ENCODE results near the gene GHR.

Gene GHR

GRCh38 chr5:42614509-42614908 lies 191.3 kb downstream of the GHR start:
- H3K4me1 ChIP-seq (ENCODE audit: insufficient read depth, insufficient read length) = no peaks in the 10 kb centered on the region
- no peak overlapping the region for H3K9ac ChIP-seq (ENCODE audit: insufficient read length, low read depth)
- no peaks in the 10 kb centered on the region for H3K9me3 ChIP-seq (ENCODE audit: insufficient read depth, low read length)
- H3K36me3 ChIP-seq (ENCODE audit: insufficient read depth, insufficient read length, low read length) = no peaks in the 10 kb centered on the region
- no peak overlapping the region for H3K4me3 ChIP-seq (ENCODE audit: insufficient read length, low read depth)
- no peak for DNase-seq (ENCODE audit: low read depth, low spot score)
- TF ChIP-seq SUZ12 (IDR thresholded peaks at IDR 0.05; ENCODE audit: extremely low read depth, insufficient read depth, insufficient read length) (no peak), YY1 (IDR thresholded peaks at IDR 0.05; ENCODE audit: insufficient read depth, insufficient read length) (no peak), ZNF274 (IDR thresholded peaks at IDR 0.05; ENCODE audit: low read depth, low read length) (no peak)
- H3K27me3 ChIP-seq (ENCODE audit: insufficient read depth, insufficient read length) = no peaks in the 10 kb centered on the region

DNA sequence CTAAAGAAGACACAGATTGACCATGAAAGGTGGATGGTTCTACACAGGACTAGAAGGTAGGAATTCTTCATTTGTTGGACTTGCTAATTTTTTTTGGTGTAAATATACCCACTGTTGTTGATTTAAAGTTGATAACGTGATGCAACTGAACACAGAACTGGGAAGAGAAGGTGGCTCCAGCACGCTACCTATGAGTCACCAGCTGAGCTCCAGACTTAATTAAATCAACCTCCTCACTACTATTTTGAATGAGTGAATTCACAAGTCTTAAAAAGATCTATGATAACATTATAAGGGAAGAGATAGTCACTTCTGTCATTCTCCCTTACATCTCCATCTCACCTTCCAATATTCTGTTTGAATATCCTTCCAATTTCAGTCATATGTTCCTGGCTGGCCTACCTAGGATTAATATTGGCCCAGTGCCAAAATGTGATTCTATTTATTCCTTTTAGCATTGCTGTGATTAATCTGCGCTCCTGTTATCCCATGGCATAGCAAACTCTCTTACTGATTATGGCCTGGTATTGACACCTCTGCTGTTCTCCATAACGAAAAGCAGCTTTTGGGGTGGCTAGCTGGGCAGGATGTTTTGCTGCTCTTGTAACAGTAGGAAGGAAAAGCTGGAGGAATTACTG lies 197.5 kb downstream of the GHR start:
- no peak overlapping the region for H3K4me3 ChIP-seq (ENCODE audit: insufficient read length, low read depth)
- no peak for TF ChIP-seq YY1 (IDR thresholded peaks at IDR 0.05; ENCODE audit: insufficient read depth, insufficient read length)
- TF ChIP-seq SUZ12 (IDR thresholded peaks at IDR 0.05; ENCODE audit: extremely low read depth, insufficient read depth, insufficient read length) = no peak
- no peak for DNase-seq (ENCODE audit: low read depth, low spot score)
- H3K9ac ChIP-seq (ENCODE audit: insufficient read length, low read depth) = no peak overlapping the region
- no peaks in the 10 kb centered on the region for H3K27me3 ChIP-seq (ENCODE audit: insufficient read depth, insufficient read length)
- no peaks in the 10 kb centered on the region for H3K9me3 ChIP-seq (ENCODE audit: insufficient read depth, low read length)
- no peaks in the 10 kb centered on the region for H3K36me3 ChIP-seq (ENCODE audit: insufficient read depth, insufficient read length, low read length)
- H3K4me1 ChIP-seq (ENCODE audit: insufficient read depth, insufficient read length) = no peaks in the 10 kb centered on the region

- Histone ChIP-seq H3K27me3 (ENCODE audit: insufficient read depth, insufficient read length) (no peaks in the 10 kb centered on the region), H3K9ac (ENCODE audit: insufficient read length, low read depth) (no peak overlapping the region), H3K36me3 (ENCODE audit: insufficient read depth, insufficient read length, low read length) (no peaks in the 10 kb centered on the region), H3K9me3 (ENCODE audit: insufficient read depth, low read length) (no peaks in the 10 kb centered on the region), H3K4me1 (ENCODE audit: insufficient read depth, insufficient read length) (peaks cover 2% of the 10 kb centered on the region), H3K4me3 (ENCODE audit: insufficient read length, low read depth) (no peak overlapping the region)
- TF ChIP-seq YY1 (IDR thresholded peaks at IDR 0.05; ENCODE audit: insufficient read depth, insufficient read length) = no peak
- TF ChIP-seq ZNF274 (IDR thresholded peaks at IDR 0.05; ENCODE audit: low read depth, low read length) = no peak
- TF ChIP-seq SUZ12 (IDR thresholded peaks at IDR 0.05; ENCODE audit: extremely low read depth, insufficient read depth, insufficient read length) = no peak
- no peak for DNase-seq (ENCODE audit: low read depth, low spot score)
Observed at GRCh38 chr5:42621242-42621641, 198.0 kb downstream of the GHR start.

GRCh38 chr5:42621662-42622061 lies 198.4 kb downstream of the GHR start:
- Histone ChIP-seq H3K9me3 (ENCODE audit: insufficient read depth, low read length) (no peaks in the 10 kb centered on the region), H3K27me3 (ENCODE audit: insufficient read depth, insufficient read length) (no peaks in the 10 kb centered on the region), H3K36me3 (ENCODE audit: insufficient read depth, insufficient read length, low read length) (no peaks in the 10 kb centered on the region), H3K9ac (ENCODE audit: insufficient read length, low read depth) (no peak overlapping the region), H3K4me3 (ENCODE audit: insufficient read length, low read depth) (no peak overlapping the region), H3K4me1 (ENCODE audit: insufficient read depth, insufficient read length) (peaks cover 2% of the 10 kb centered on the region)
- DNase-seq (ENCODE audit: low read depth, low spot score) = no peak
- TF ChIP-seq SUZ12 (IDR thresholded peaks at IDR 0.05; ENCODE audit: extremely low read depth, insufficient read depth, insufficient read length) (no peak), ZNF274 (IDR thresholded peaks at IDR 0.05; ENCODE audit: low read depth, low read length) (no peak), YY1 (IDR thresholded peaks at IDR 0.05; ENCODE audit: insufficient read depth, insufficient read length) (no peak)

- no peak for TF ChIP-seq ZNF274 (IDR thresholded peaks at IDR 0.05; ENCODE audit: low read depth, low read length)
- no peak for TF ChIP-seq SUZ12 (IDR thresholded peaks at IDR 0.05; ENCODE audit: extremely low read depth, insufficient read depth, insufficient read length)
- no peak for TF ChIP-seq YY1 (IDR thresholded peaks at IDR 0.05; ENCODE audit: insufficient read depth, insufficient read length)
- Histone ChIP-seq H3K9me3 (ENCODE audit: insufficient read depth, low read length) (no peaks in the 10 kb centered on the region), H3K9ac (ENCODE audit: insufficient read length, low read depth) (no peak overlapping the region), H3K36me3 (ENCODE audit: insufficient read depth, insufficient read length, low read length) (no peaks in the 10 kb centered on the region), H3K4me1 (ENCODE audit: insufficient read depth, insufficient read length) (peaks cover 2% of the 10 kb centered on the region), H3K4me3 (ENCODE audit: insufficient read length, low read depth) (no peak overlapping the region), H3K27me3 (ENCODE audit: insufficient read depth, insufficient read length) (no peaks in the 10 kb centered on the region)
- DNase-seq (ENCODE audit: low read depth, low spot score) = no peak
Observed at GRCh38 chr5:42624912-42625311, 201.7 kb downstream of the GHR start.

GRCh38 chr5:42626462-42626861 lies 203.2 kb downstream of the GHR start:
- H3K4me3 ChIP-seq (ENCODE audit: insufficient read length, low read depth) = no peak overlapping the region
- no peak for DNase-seq (ENCODE audit: low read depth, low spot score)
- H3K9me3 ChIP-seq (ENCODE audit: insufficient read depth, low read length) = no peaks in the 10 kb centered on the region
- H3K36me3 ChIP-seq (ENCODE audit: insufficient read depth, insufficient read length, low read length) = no peaks in the 10 kb centered on the region
- no peak overlapping the region for H3K9ac ChIP-seq (ENCODE audit: insufficient read length, low read depth)
- no peaks in the 10 kb centered on the region for H3K27me3 ChIP-seq (ENCODE audit: insufficient read depth, insufficient read length)
- H3K4me1 ChIP-seq (ENCODE audit: insufficient read depth, insufficient read length) = peaks cover 2% of the 10 kb centered on the region
- TF ChIP-seq YY1 (IDR thresholded peaks at IDR 0.05; ENCODE audit: insufficient read depth, insufficient read length) (no peak), SUZ12 (IDR thresholded peaks at IDR 0.05; ENCODE audit: extremely low read depth, insufficient read depth, insufficient read length) (no peak), ZNF274 (IDR thresholded peaks at IDR 0.05; ENCODE audit: low read depth, low read length) (no peak)

GRCh38 chr5:42628821-42629220 lies 205.6 kb downstream of the GHR start:
- TF ChIP-seq YY1 (IDR thresholded peaks at IDR 0.05; ENCODE audit: insufficient read depth, insufficient read length) (no peak), SUZ12 (IDR thresholded peaks at IDR 0.05; ENCODE audit: extremely low read depth, insufficient read depth, insufficient read length) (no peak), ZNF274 (IDR thresholded peaks at IDR 0.05; ENCODE audit: low read depth, low read length) (no peak)
- Histone ChIP-seq H3K4me3 (ENCODE audit: insufficient read length, low read depth) (no peak overlapping the region), H3K9ac (ENCODE audit: insufficient read length, low read depth) (no peak overlapping the region)

More at GRCh38 chr5:42628821-42629220, 205.6 kb downstream of the GHR start:
- no peaks in the 10 kb centered on the region for H3K36me3 ChIP-seq (ENCODE audit: insufficient read depth, insufficient read length, low read length)
- DNase-seq (ENCODE audit: low read depth, low spot score) = no peak
- H3K27me3 ChIP-seq (ENCODE audit: insufficient read depth, insufficient read length) = no peaks in the 10 kb centered on the region
- peaks cover 2% of the 10 kb centered on the region for H3K4me1 ChIP-seq (ENCODE audit: insufficient read depth, insufficient read length)
- H3K9me3 ChIP-seq (ENCODE audit: insufficient read depth, low read length) = no peaks in the 10 kb centered on the region

Data from NT2/D1 (cell line).